Amygdala (tissue), 56 donors: ENCODE results near the gene PGLYRP4.
"Not testable (repeated sequence)": the region's sequence is repeated elsewhere in the genome, so short reads cannot be mapped to it uniquely, and the experiment has no call there.

Source experiments
- DNase-seq, 56 donors: peaks; one replicate each; lab custom pipeline; 2025; lab: John Stamatoyannopoulos, UW

Gene PGLYRP4

GRCh38 chr1:153343040-153343681 is 5.5 kb downstream of the PGLYRP4 start:
- DNase-seq: no peak

DNA sequence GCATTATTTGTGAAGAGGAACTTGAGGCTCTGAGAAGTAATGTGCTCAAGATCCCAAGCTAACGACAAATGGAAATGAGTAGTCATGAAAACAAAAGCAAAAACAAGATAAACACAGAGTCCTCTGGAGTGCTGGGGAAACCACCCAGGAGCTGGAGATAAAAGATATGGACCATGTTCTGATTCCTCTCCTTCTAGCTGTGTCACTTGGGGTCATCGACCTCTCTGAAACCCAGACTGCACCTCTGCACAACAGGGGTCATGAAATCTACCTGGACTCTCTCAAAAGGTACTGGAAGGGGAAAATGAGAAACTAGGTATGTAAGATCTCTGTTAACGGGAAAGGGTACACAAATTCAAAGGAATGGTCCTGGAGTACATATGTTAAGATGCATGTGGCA is 6.5 kb downstream of the PGLYRP4 start:
- DNase-seq: no peak

DNA sequence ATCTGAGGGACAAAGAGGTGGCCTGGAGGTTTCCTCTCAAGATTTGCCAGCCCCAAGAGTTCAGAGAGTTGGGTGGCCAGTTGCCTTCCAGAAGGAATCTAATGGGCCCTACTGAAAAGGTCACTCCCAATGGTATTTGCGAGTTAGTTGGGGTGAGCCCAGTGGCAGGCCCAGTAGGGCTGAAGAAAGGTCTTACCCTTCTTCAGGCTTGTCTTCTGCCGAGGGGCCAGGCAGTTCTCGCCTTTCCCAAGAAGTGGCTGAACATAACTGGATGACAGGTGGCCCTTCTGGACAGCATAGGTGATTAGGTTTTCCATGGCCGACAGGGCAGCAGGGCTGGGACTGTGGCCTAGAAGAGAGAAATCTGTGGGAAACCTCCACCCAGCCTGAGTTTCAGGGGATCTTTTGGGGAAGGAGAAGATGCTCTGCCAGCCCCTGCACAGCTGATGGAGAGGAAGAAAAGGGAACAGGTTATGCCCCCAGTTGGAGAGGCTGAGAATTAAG is 7.2 kb downstream of the PGLYRP4 start:
- DNase-seq: no peak

DNA sequence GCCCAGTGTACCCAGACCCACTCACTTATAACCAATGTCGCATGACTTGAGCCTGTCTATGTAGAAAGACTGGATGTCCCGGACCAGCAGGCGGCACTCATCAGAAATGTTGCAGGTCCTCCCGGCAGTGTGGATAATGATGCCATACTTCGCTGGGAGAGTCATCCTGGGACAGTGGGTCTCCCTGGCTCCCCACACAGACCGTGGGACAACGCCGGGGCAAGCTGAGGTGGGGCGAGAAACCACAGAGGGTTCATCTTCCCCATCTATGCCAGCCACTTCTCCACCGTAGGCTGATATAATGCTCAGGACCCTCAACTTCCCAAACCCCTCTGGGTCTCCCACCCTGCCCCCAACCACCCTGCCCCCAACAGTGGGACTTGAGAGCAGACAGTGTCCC is 8.3 kb downstream of the PGLYRP4 start:
- DNase-seq: no peak

- no peak for DNase-seq
Measured at GRCh38 chr1:153339802-153340201, 8.8 kb downstream of the PGLYRP4 start.

- DNase-seq: no peak
Measured at GRCh38 chr1:153337980-153338853, 10.4 kb downstream of the PGLYRP4 start.

DNA sequence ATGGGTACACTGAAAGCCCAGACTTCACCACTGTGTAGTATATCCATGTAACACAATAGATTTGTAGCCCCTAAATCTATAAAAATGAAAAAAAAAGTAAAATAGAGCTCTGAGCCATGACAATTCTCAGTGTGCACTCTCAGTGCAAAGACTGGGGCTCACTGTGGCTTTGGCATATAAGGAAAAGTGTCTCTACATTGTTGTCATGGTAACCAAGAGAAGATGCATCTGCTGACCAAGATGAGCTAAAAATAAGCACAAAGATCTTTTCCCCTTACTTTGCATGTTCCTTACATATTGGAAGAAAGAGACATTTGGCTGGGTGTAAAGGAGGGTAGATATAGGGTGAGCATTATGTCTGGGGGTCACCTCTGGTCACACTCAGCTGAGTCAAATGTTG is 12.0 kb downstream of the PGLYRP4 start:
- DNase-seq: peak in 1 of 56 donors; percentile 13

GRCh38 chr1:153333902-153334301 is 14.7 kb downstream of the PGLYRP4 start:
- no peak for DNase-seq

- peak in 3 of 56 donors; percentile 2 to 34 (median 7) for DNase-seq
Measured at GRCh38 chr1:153324912-153325311, 23.7 kb downstream of the PGLYRP4 start.

DNA sequence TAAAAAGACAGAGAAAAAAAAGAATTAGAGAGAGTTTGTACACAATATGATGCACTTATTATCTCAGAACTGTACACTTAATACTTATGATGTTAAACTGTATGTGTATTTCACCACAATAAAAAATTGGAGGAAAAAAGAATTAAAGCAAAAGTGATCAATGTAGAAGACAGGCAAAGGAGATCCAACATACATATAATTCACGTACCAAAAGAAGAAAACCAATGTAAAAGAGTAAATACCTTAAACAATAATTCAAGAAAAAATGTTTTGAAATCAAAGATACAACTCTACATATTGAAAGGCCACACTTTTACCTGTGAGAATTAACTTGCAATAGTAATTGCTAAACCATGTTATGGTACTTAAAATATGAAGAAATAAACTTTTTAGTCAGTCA is 26.1 kb downstream of the PGLYRP4 start:
- DNase-seq: no peak

DNA sequence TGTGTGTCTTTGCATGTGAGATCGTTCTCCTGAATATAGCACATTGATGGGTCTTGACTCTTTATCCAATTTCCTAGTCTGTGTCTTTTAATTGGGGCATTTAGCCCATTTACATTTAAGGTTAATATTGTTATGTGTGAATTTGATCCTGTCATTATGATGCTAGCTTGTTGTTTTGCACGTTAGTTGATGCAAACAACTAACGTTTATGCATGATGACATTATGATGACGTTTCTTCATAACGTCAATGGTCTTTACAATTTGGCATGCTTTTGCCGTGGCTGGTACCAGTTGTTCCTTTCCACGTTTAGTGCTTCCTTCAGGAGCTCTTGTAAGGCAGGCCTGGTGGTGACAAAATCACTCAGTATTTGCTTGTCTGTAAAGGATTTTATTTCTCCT is 30.5 kb downstream of the PGLYRP4 start:
- DNase-seq: not testable (repeated sequence)

DNA sequence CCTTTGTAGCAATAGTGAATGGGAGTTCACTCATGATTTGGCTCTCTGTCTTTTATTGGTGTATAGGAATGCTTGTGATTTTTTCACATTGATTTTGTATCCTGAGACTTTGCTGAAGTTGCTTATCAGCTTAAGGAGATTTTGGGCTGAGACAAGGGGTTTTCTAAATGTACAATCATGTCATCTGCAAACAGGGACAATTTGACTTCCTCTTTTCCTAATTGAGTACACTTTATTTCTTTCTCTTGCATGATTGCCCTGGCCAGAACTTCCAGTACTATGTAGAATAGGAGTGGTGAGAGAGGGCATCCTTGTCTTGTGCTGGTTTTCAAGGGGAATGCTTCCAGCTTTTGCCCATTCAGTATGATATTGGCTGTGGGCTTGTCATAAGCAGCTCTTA is 32.6 kb downstream of the PGLYRP4 start:
- not testable (repeated sequence) for DNase-seq

DNA sequence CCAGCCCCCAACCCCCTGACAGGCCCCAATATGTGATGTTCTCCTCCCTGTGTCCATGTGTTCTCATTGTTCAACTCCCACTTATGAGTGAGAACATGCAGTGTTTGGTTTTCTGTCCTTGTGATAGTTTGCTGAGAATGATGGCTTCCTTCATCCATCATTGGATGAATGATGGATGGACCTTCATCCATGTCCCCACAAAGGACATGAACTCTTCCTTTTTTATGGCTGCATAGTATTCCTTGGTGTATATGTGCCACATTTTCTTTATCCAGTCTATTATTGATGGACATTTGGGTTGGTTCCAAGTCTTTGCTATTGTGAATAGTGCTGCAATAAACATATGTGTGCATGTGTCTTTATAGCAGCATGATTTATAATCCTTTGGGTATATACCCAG is 34.3 kb downstream of the PGLYRP4 start:
- DNase-seq: not testable (repeated sequence)

DNA sequence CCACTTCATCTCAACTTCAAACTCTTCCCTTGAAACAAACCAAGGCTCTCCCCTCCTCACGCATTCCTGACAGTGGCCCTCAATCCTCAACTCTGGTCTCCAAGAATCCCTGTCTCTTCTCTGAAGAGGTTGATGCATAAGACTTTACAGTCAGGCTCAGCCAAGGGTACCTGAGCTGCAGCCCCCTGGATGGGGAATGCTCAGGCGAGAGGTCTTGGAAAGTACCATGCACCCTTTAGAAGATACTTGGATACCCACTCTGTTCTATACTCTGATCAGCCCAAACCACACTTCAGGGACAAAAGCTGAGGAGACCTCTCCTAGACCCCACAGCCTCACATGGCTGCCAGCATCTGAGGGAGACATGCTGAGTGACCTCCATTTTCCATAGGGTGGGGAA is 35.4 kb downstream of the PGLYRP4 start:
- DNase-seq: no peak

DNA sequence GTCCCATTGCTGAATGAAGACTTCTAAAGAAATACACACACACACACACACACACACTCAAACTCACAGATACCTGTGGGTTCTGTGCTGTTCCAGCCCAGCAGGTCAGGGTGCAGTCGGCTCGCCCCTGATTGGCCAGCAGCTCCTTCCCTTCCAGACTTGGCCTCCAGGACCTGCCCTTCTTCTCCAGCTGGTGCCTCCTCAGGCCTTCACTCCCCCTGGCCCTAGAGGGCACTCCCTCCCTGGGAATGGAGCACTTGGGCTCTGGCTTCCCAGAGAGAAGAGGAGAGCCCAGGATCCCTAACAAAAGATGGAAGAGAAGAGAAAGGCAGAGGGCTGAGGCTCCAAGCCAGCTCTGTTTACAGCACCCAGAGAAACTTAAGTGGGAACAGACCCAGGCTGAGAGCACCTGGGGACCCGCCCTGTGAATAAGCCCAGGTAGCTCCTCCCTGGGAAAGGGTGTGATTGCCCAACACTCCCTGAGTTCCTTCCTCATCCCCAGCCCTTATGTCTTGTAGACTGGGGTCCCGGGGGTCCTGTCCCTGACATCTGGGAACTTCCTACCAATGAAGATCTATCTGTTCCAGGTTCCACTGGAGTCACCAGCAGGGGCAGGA is 36.0 kb downstream of the PGLYRP4 start, which contains the start of gene PGLYRP3:
Gene PGLYRP3, minus strand, starts transcription at position 383 of the 617 bp plus-strand sequence. CDS start 2,287 bp downstream, outside the sequence.
- no peak for DNase-seq

GRCh38 chr1:153310526-153310925 is 38.1 kb downstream of the PGLYRP4 start:
- no peak for DNase-seq

- DNase-seq: no peak
Measured at GRCh38 chr1:153309441-153309840, 39.2 kb downstream of the PGLYRP4 start.

DNA sequence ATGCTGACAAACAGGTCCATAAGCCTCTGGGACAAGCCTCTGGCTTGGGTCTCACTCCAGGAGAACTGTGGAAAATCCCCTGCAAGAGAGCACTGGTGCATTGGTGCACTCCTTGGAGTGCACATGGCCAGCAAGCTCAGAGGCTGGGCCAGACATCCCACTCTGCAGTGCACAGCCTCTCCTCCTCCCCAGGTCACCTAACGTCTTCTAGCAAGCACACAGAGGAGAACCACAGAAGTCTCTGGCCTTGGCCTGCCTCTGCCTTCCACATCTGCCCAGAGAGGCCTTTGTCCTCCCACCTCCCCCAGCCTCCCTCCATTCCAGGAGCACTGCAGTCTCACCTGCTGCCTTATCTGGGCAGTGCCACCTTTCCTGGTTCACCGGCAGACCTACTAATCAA is 40.1 kb downstream of the PGLYRP4 start:
- DNase-seq: no peak

DNA sequence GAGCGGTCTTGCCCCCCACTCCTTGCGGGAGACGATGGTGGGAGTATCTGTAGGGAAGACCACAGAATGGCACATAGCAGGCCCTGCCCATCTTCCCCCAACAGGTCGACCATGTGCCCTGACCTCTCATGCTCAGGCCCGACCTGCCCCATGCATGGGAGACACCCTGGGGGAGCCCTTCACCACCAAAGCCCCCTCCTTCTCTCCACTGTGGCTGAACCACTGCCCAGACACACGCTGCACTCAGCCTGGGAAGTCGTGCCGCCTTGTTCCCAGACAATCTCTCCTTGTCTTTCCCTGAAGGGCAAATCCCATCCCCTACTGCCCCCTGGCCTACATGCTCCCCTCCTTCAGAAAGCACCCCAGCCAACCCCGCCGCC is 41.4 kb downstream of the PGLYRP4 start:
- DNase-seq: no peak

GRCh38 chr1:153306303-153307220 is 42.1 kb downstream of the PGLYRP4 start:
- no peak for DNase-seq
